K562 (cell line): Measurements from ENCODE around the gene CALY.

Experiments used
- HCFC1 ChIP-seq: IDR thresholded peaks from 2 replicates; pipeline ENCODE4 v1.6.1; 2012; ENCODE audit warnings: low read depth, low read length, improper control_type of control experiment
- POLR2A ChIP-seq: fragments of 450-650 bp; conservative IDR thresholded peaks from 2 replicates; pipeline ENCODE4 v1.6.1; 2016
- SUPT5H ChIP-seq: fragments of 450-650 bp; IDR thresholded peaks from 2 replicates; pipeline ENCODE4 v1.6.1; 2016
- TBP ChIP-seq: optimal IDR thresholded peaks from 2 replicates; pipeline ENCODE3; 2011; ENCODE audit warnings: low read depth, low read length, improper control_type of control experiment
- ZBTB11 ChIP-seq, 3 experiments: fragments of 200-800 bp in 1 of 3; fragments of 250-450 bp in 1 of 3; fragments of 450-650 bp in 1 of 3; sonication (Bioruptor Pico) in 1 of 3; sonication (Bioruptor generic) in 1 of 3; formaldehyde crosslinking in 1 of 3; IDR thresholded peaks; 2 replicates each; pipeline versions ENCODE4 v1.6.1 to v1.8.0; 2016 to 2022; ENCODE audit warnings: mild to moderate bottlenecking in 2 of 3, missing genetic modification characterization in 2 of 3, missing compliant biosample characterization in 1 of 3, moderate library complexity in 1 of 3
- ZFP30 ChIP-seq: fragments of 250-450 bp; sonication (Bioruptor Pico); IDR thresholded peaks from 2 replicates; pipeline ENCODE4 v1.8.0; 2022; ENCODE audit warnings: moderate library complexity, mild to moderate bottlenecking, inconsistent platforms, borderline replicate concordance

DNA sequence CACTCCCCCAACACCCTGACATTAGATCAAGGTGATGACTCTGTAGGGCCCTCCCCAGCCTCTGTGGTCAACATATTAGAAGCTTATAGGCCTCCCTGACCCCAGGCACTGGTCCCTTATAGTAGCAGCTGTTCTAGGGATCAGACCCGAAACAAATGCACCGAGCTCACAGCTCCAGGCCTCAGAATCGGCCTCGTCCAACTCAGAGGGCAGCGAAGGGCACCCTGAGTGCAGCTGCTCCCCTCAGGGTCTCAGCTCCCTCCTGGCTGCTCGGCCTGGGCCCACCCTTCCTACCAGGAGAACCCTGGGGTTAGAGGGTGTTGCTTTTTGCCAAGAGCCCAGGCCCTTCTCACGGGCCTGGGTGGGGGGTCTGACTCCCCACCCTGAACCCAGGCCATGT lies 31.5 kb upstream of the CALY start:
- TF ChIP-seq TBP, result no peak
- TF ChIP-seq ZBTB11 (CRISPR knock-in tag; IDR thresholded peaks at IDR 0.05), result no peak
- TF ChIP-seq ZFP30 (CRISPR knock-in tag), result no peak
- no peak for TF ChIP-seq HCFC1
- no peak for TF ChIP-seq POLR2A
- TF ChIP-seq SUPT5H, result no peak
